Suprapubic skin (tissue), 3 donors: ENCODE results near the gene PCSK5.

ENCODE experiments used
- EP300 ChIP-seq: sonication (generic); formaldehyde crosslinking; IDR thresholded peaks from one replicate; pipeline ENCODE4 v1.6.1; 2017; ENCODE audit warnings: antibody characterized with exemption
- POLR2A ChIP-seq, 2 donors: fragments of 450-650 bp; IDR thresholded peaks; one replicate each; pipeline ENCODE4 v1.6.1; 2017; ENCODE audit warnings: antibody characterized with exemption in 2 of 2, mild to moderate bottlenecking in 2 of 2, moderate library complexity in 2 of 2
- TF ChIP-seq, protein P1 (sequence below), 2 donors: fragments of 200-600 bp in 1 of 2; fragments of 450-650 bp in 1 of 2; sonication (generic) in 1 of 2; IDR thresholded peaks; one replicate each; pipeline ENCODE4 v1.5.1; 2016 to 2019; ENCODE audit warnings: antibody characterized with exemption in 2 of 2, mild to moderate bottlenecking in 1 of 2, moderate library complexity in 1 of 2

DNA sequence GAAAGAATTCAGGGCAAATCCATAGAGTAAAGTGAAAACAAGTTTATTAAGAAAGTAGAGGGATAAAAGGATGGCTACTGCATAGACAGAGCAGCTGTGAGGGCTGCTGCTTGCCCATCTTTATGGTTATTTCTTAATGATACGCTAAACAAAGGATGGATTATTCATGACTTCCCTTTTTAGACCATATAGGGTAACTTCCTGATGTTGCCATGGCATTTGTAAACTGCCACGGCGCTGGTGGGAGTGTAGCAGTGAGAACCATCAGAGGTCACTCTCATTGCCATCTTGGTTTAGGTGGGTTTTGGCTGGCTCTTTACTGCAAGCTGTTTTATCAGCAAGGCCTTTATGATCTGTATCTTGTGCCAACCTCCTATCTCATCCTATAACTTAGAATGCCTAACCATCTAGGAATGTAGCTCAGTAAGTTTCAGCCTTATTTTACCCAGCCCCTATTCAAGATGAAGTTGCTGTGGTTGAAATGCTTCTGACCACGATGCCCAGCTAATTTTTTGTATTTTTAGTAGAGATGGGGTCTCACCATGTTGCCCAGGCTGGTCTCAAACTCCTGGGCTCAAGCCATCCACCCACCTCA is 461.6 kb downstream of the PCSK5 start:
- TF ChIP-seq, protein P1, sequence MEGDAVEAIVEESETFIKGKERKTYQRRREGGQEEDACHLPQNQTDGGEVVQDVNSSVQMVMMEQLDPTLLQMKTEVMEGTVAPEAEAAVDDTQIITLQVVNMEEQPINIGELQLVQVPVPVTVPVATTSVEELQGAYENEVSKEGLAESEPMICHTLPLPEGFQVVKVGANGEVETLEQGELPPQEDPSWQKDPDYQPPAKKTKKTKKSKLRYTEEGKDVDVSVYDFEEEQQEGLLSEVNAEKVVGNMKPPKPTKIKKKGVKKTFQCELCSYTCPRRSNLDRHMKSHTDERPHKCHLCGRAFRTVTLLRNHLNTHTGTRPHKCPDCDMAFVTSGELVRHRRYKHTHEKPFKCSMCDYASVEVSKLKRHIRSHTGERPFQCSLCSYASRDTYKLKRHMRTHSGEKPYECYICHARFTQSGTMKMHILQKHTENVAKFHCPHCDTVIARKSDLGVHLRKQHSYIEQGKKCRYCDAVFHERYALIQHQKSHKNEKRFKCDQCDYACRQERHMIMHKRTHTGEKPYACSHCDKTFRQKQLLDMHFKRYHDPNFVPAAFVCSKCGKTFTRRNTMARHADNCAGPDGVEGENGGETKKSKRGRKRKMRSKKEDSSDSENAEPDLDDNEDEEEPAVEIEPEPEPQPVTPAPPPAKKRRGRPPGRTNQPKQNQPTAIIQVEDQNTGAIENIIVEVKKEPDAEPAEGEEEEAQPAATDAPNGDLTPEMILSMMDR (IDR thresholded peaks at IDR 0.05): no peak
- TF ChIP-seq POLR2A (IDR thresholded peaks at IDR 0.05): no peak
- TF ChIP-seq EP300: no peak
